GM23248 (cell line): Measurements from ENCODE around the gene SND1. TPM values are rescaled to one million over a fixed set of nuclear protein-coding genes. Genes with fewer than 3 reads are reported as not detected.

Experiments
- DNase-seq: peaks from one replicate; pipeline ENCODE4 v3.0.0-alpha.2; 2015
- H2AFZ ChIP-seq: fragments of 200-600 bp; sonication (generic); 2 replicates; pipeline ENCODE4 v1.6.1; 2016; ENCODE audit warnings: antibody characterized with exemption
- H3F3A ChIP-seq: fragments of 200-600 bp; sonication (generic); 2 replicates; pipeline ENCODE4 v1.6.1; 2016; ENCODE audit warnings: mild to moderate bottlenecking, antibody characterized with exemption, mixed run types; ENCODE audit not compliant: insufficient read depth
- H3K27ac ChIP-seq: fragments of 200-600 bp; sonication (generic); 2 replicates; pipeline ENCODE4 v1.5.1; 2016; ENCODE audit warnings: mild to moderate bottlenecking
- H3K27me3 ChIP-seq: fragments of 200-600 bp; sonication (generic); replicated peaks from 2 replicates; pipeline ENCODE4 v1.6.1; 2016; ENCODE audit warnings: mild to moderate bottlenecking; ENCODE audit not compliant: insufficient read depth
- H3K36me3 ChIP-seq: fragments of 200-600 bp; sonication (generic); 2 replicates; pipeline ENCODE4 v1.6.1; 2016; ENCODE audit warnings: low read depth, mild to moderate bottlenecking
- H3K4me1 ChIP-seq: fragments of 200-600 bp; sonication (generic); 2 replicates; pipeline ENCODE4 v1.6.1; 2016; ENCODE audit warnings: mild to moderate bottlenecking; ENCODE audit not compliant: insufficient read depth
- H3K4me2 ChIP-seq: fragments of 200-600 bp; sonication (generic); one replicate; pipeline ENCODE4 v1.6.1; 2016; ENCODE audit warnings: mild to moderate bottlenecking; ENCODE audit not compliant: unreplicated experiment
- H3K4me3 ChIP-seq: fragments of 200-600 bp; sonication (generic); 2 replicates; pipeline ENCODE4 v1.5.1; 2016; ENCODE audit warnings: mild to moderate bottlenecking
- H3K79me2 ChIP-seq: fragments of 200-600 bp; sonication (generic); 2 replicates; pipeline ENCODE4 v1.6.1; 2016; ENCODE audit warnings: mild to moderate bottlenecking; ENCODE audit not compliant: insufficient read depth
- H3K9ac ChIP-seq: fragments of 200-600 bp; sonication (generic); 2 replicates; pipeline ENCODE4 v1.6.1; 2016; ENCODE audit warnings: mild to moderate bottlenecking
- H3K9me2 ChIP-seq: fragments of 200-600 bp; sonication (generic); 2 replicates; pipeline ENCODE4 v1.6.1; 2016; ENCODE audit warnings: mixed run types, mild to moderate bottlenecking, moderate library complexity; ENCODE audit not compliant: insufficient read depth
- H3K9me3 ChIP-seq: fragments of 200-600 bp; sonication (generic); one replicate; pipeline ENCODE4 v1.6.1; 2017; ENCODE audit warnings: low read depth
- H4K20me1 ChIP-seq: fragments of 200-600 bp; sonication (generic); 2 replicates; pipeline ENCODE4 v1.6.0; 2016; ENCODE audit not compliant: insufficient read depth
- EZH2 ChIP-seq: fragments of 200-600 bp; sonication (generic); IDR thresholded peaks from 2 replicates; pipeline ENCODE4 v1.6.1; 2018; ENCODE audit warnings: antibody characterized with exemption, mild to moderate bottlenecking; ENCODE audit not compliant: insufficient read depth, poor library complexity, severe bottlenecking
- EZH2phosphoT487 ChIP-seq: fragments of 200-600 bp; sonication (generic); IDR thresholded peaks from 2 replicates; pipeline ENCODE4 v1.6.1; 2018; ENCODE audit warnings: antibody characterized with exemption, moderate library complexity, mild to moderate bottlenecking, low read depth; ENCODE audit not compliant: insufficient read depth
- WGBS, 2 experiments: methylation state at CpG; one replicate each; pipeline ENCODE4 v1.1.6; 2015 to 2017; ENCODE audit warnings: low lambda C conversion rate in 2 of 2, low coverage in 1 of 2; ENCODE audit errors: missing lambda C conversion rate in 2 of 2; 5-methylcytosine and 5-hydroxymethylcytosine counted together
- in situ Hi-C: fragments of 300-500 bp; cut with MboI; formaldehyde crosslinking; loops from 2 replicates; pipeline ENCODE4 v1.15.0; 2020
- polyA plus RNA-seq: library from polyadenylated mRNA; unstranded; fragments of >200 nt; fragmentation: Nextera tagmentation; extraction: Ambion mirVana; gene quantifications from 2 replicates; pipeline ENCODE4 v1.2.1, GENCODE V29; 2016
- total RNA-seq: library from RNA; depleted of rRNA; stranded (reverse); fragments of >200 nt; shearing (Covaris generic); gene quantifications from 2 replicates; pipeline ENCODE4 v1.2.3, GENCODE V29; 2014

Gene SND1
- total and polyA plus RNA-seq, 2 experiments from 2014 or later, result 128 to 184 TPM

DNA sequence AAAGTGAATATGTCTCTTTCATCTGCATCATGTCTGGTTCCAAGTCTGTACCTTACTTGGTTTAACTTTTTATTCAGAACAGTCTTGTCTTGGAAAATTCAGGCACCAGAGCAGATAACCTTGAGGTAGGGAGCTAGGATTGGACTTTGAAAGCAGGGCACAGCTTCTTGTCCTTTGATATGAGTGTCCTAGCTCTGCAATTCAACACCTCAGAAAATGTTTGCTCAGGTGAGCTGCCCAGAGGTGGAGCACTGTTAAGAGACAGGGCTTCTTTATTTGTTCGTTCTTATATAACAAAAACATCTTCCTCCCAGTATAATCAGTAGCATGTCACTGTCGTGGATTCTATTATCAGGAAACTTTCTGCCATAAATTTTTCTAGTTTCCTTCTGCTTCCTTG is 260.9 kb downstream of the SND1 start:
- in situ Hi-C loops, result no loop called here
- no peaks in the 10 kb centered on the region for H3K9me2 ChIP-seq
- peaks cover 99% of the 10 kb centered on the region for H3K79me2 ChIP-seq

DNA sequence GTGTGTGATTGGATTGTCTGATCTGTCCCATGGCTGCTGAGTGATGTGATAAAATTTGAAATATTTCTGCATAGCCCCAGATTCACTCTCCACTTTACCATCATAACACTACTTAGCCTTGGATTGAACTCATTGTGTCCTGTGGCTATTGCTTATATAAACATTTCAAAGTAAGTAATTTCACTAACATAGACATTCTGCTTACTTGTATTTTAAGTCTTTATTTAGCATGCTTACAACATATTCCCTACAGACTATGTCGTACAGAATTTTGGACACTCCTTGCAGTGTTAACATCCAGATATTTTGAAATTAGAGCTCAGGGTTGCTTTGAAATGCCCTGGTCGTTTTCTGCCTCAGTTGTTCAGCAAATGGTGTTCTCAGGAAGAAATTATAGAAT is 261.7 kb downstream of the SND1 start:
- 93 to 95% methylated on average over 2 of the region's 2 CpGs for WGBS, 2 experiments

More for the DNA sequence above, 260.9 kb downstream of the SND1 start:
- TF ChIP-seq EZH2phosphoT487, result no peak
- no peak for TF ChIP-seq EZH2
- H3F3A ChIP-seq, result peaks cover under 1% of the 10 kb centered on the region; the same call in 1 of the 2 replicates
- 96 to 97% methylated on average over 2 of the region's 2 CpGs for WGBS, 2 experiments
- no peak overlapping the region for H3K4me2 ChIP-seq
- DNase-seq, result no peak
- no peak overlapping the region for H3K4me3 ChIP-seq
- H3K9ac ChIP-seq, result no peak overlapping the region
- no peak overlapping the region for H3K27ac ChIP-seq
- no peaks in the 10 kb centered on the region for H3K4me1 ChIP-seq
- no peaks in the 10 kb centered on the region for H3K36me3 ChIP-seq
- no peak overlapping the region for H2AFZ ChIP-seq
- no peaks in the 10 kb centered on the region for H4K20me1 ChIP-seq
- no peaks in the 10 kb centered on the region for H3K9me3 ChIP-seq
- no peaks in the 10 kb centered on the region for H3K27me3 ChIP-seq

DNA sequence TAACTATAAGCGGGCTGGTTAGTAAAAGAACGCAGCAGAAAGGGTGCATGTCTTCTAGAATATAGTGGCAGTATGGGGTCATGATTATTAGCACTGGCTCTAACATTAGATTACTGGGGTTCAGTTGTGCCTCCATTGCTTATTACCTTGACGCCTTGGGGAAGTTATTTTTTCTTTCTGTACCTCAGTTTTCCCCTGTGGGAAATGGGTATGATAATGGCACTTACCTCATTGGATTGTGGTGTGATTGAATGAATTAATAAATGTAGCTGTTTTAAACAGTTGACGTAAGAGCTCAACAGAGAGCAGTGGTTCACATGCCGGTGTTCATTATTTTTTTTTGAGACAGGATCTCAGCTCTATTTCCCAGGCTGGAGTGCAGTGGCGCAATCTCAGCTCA is 262.7 kb downstream of the SND1 start:
- no peaks in the 10 kb centered on the region for H3K9me2 ChIP-seq
- no peaks in the 10 kb centered on the region for H3K9me3 ChIP-seq
- peaks cover 3% of the 10 kb centered on the region; the same call in 1 of the 2 replicates for H3F3A ChIP-seq
- no peaks in the 10 kb centered on the region for H4K20me1 ChIP-seq
- H3K79me2 ChIP-seq, result peaks cover 99% of the 10 kb centered on the region
- no peaks in the 10 kb centered on the region for H3K36me3 ChIP-seq
- no peak for DNase-seq
- H3K4me2 ChIP-seq, result no peak overlapping the region
- no peak overlapping the region for H3K9ac ChIP-seq
- 92 to 94% methylated on average over 6 of the region's 6 CpGs for WGBS, 2 experiments
- peaks cover 11% of the 10 kb centered on the region for H3K4me1 ChIP-seq
- in situ Hi-C loops, result no loop called here
- H2AFZ ChIP-seq, result no peak overlapping the region
- no peak overlapping the region for H3K27ac ChIP-seq
- TF ChIP-seq EZH2phosphoT487, result no peak
- TF ChIP-seq EZH2, result no peak
- H3K4me3 ChIP-seq, result no peak overlapping the region
- no peaks in the 10 kb centered on the region for H3K27me3 ChIP-seq

More for the DNA sequence above, 261.7 kb downstream of the SND1 start:
- in situ Hi-C loops, result no loop called here
- H2AFZ ChIP-seq, result no peak overlapping the region
- no peak overlapping the region for H3K9ac ChIP-seq
- TF ChIP-seq EZH2phosphoT487 (no peak), EZH2 (no peak)
- H4K20me1 ChIP-seq, result no peaks in the 10 kb centered on the region
- H3K4me1 ChIP-seq, result peaks cover 1% of the 10 kb centered on the region; the same call in 1 of the 2 replicates
- no peaks in the 10 kb centered on the region for H3K27me3 ChIP-seq
- no peaks in the 10 kb centered on the region for H3K36me3 ChIP-seq
- H3K9me3 ChIP-seq, result no peaks in the 10 kb centered on the region
- H3K4me2 ChIP-seq, result no peak overlapping the region
- H3K79me2 ChIP-seq, result peaks cover 99% of the 10 kb centered on the region
- no peak for DNase-seq
- no peaks in the 10 kb centered on the region for H3F3A ChIP-seq
- H3K9me2 ChIP-seq, result no peaks in the 10 kb centered on the region
- H3K27ac ChIP-seq, result no peak overlapping the region
- no peak overlapping the region for H3K4me3 ChIP-seq

DNA sequence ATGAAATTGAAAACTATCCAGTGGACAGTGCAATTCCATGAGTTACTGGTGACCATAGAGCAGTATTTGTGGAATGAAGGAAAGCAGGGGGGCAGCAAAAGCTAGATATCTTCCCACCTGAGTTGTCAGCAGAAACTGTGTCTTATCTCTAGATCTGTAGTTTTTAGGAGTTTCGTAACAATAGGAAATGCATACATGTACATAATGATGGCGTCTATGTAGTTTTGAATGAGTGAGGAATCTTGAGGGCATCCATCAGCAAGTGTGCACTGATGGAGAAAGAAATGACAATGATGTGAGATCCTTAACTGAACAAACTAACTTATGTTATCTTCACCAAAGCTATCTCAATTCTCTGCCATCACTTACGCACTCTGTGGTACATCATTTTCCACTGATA is 264.7 kb downstream of the SND1 start:
- Histone ChIP-seq H3K9ac (no peak overlapping the region), H3K4me1 (peaks cover 26% of the 10 kb centered on the region), H3K9me2 (no peaks in the 10 kb centered on the region), H3K79me2 (peaks cover 97% of the 10 kb centered on the region), H3K9me3 (no peaks in the 10 kb centered on the region), H3K27ac (no peak overlapping the region), H3K36me3 (no peaks in the 10 kb centered on the region), H3K4me2 (no peak overlapping the region), H3K27me3 (no peaks in the 10 kb centered on the region), H4K20me1 (no peaks in the 10 kb centered on the region), H2AFZ (no peak overlapping the region), H3K4me3 (no peak overlapping the region), H3F3A (peaks cover 22% of the 10 kb centered on the region)
- in situ Hi-C loops, result no loop called here
- 97 to 98% methylated on average over 3 of the region's 3 CpGs for WGBS, 2 experiments
- no peak for TF ChIP-seq EZH2
- TF ChIP-seq EZH2phosphoT487, result no peak
- no peak for DNase-seq

DNA sequence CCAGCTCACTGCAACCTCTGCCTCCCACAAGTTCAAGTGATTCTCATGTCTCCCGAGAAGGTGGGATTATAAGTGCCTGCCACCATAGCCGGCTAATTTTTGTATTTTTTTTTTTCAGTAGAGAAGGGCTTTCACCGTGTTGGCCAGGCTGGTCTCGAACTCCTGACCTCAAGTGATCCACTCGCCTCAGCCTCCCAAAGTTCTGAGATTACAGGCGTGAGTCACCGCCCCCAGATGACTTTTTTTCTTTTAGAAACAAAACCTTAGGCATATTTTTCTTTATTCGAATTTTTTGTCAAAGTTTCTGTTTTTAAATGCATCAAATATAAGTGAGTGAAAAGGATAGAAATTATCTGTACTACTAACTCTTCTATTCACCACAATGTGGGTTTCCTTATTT is 266.1 kb downstream of the SND1 start:
- no peak overlapping the region for H3K9ac ChIP-seq
- H3K79me2 ChIP-seq, result peaks cover 95% of the 10 kb centered on the region
- 90% methylated on average over 8 of the region's 8 CpGs for WGBS, 2 experiments
- no peak for DNase-seq
- no peaks in the 10 kb centered on the region for H3K27me3 ChIP-seq
- no peaks in the 10 kb centered on the region for H3K36me3 ChIP-seq
- H3K4me2 ChIP-seq, result no peak overlapping the region
- peaks cover 24% of the 10 kb centered on the region for H3F3A ChIP-seq
- in situ Hi-C loops, result no loop called here
- no peaks in the 10 kb centered on the region for H3K9me3 ChIP-seq
- no peak overlapping the region for H2AFZ ChIP-seq
- H3K4me3 ChIP-seq, result no peak overlapping the region
- peaks cover 27% of the 10 kb centered on the region for H3K4me1 ChIP-seq
- no peaks in the 10 kb centered on the region for H3K9me2 ChIP-seq
- no peaks in the 10 kb centered on the region for H4K20me1 ChIP-seq
- no peak overlapping the region for H3K27ac ChIP-seq
- TF ChIP-seq EZH2phosphoT487, result no peak
- TF ChIP-seq EZH2, result no peak
